ENCODE results near the gene DTX3.

DNA sequence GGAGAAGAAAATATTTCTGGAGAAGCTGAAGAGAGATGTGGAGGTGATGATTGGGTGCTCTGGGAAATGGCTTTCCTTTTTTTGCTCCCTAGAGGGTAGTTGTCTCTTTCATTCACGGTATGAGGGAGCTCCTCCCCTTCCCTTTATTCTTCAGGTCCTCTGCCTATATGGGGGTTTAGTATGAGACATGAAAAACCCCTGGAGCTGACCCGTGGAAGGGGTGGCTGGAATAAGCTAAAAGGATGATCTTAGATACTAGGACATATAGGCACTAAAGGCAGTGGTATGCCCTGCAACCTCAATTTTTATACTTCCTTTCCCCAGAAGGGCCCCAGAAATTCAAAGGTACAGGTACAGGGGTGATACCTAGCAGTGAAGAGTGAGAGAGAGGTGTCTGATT lies 4.2 kb upstream of the DTX3 start:
- TF ChIP-seq CTCF (IDR thresholded peaks at IDR 0.05) = no peak
- no peak for TF ChIP-seq POLR2A (IDR thresholded peaks at IDR 0.05)

Data from body of pancreas (tissue), 4 donors.